Measurements from ENCODE around the gene STX16.

DNA sequence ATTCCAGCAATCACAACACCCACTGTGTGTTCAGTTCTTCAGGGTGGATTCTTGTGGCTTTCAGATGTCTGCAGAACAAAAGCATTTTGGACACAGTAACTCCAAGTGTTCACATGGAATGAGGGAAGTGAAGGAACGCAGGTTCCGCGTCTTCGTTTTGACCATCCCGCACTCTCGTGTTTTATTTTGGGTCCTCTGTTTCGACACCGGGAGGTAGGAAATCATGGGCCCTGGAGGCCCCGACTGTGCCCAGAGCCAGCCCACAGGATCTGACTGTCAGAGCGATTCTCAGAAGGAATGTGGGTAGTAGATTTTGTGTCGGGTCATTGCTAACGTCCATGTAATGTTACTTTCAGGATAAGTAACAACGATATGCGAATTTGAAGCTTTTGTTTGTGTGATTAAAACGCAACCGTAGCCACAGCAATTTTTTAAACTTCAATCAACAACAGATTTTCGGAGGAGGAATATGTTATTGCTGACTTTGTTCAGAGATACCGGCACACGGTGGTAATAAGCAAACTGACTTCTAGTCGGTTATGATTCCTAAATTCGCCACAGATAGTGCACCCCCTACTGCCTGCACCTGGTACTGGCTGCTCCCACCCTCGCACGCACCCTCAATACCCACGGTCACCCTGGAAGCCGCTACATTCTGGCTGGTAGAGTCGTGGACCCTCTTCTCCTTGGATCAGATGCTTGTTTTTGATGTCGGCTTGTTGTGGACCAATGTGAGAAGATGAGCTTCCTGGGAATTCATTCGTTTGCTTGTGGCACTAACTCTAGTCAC lies 52.0 kb downstream of the STX16 start:
- TF ChIP-seq, protein P1, sequence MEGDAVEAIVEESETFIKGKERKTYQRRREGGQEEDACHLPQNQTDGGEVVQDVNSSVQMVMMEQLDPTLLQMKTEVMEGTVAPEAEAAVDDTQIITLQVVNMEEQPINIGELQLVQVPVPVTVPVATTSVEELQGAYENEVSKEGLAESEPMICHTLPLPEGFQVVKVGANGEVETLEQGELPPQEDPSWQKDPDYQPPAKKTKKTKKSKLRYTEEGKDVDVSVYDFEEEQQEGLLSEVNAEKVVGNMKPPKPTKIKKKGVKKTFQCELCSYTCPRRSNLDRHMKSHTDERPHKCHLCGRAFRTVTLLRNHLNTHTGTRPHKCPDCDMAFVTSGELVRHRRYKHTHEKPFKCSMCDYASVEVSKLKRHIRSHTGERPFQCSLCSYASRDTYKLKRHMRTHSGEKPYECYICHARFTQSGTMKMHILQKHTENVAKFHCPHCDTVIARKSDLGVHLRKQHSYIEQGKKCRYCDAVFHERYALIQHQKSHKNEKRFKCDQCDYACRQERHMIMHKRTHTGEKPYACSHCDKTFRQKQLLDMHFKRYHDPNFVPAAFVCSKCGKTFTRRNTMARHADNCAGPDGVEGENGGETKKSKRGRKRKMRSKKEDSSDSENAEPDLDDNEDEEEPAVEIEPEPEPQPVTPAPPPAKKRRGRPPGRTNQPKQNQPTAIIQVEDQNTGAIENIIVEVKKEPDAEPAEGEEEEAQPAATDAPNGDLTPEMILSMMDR (IDR thresholded peaks at IDR 0.05): no peak
- no peak for TF ChIP-seq EP300 (IDR thresholded peaks at IDR 0.05)
- TF ChIP-seq POLR2A (IDR thresholded peaks at IDR 0.05): no peak
- no peak for TF ChIP-seq POLR2AphosphoS5 (IDR thresholded peaks at IDR 0.05)

Data from stomach (tissue), 4 donors.